Astrocyte (in vitro differentiated cells and primary cell): ENCODE results near the gene CMIP. TPM values are rescaled to one million over a fixed set of nuclear protein-coding genes. Genes with fewer than 3 reads are reported as not detected.

ENCODE experiments used
- DNase-seq: peaks from one replicate; pipeline ENCODE4 v3.0.0-alpha.2; 2010; ENCODE audit warnings: low read depth
- FAIRE-seq: peaks from 2 replicates; lab custom pipeline; 2011; peaks lifted over from hg19 to GRCh38; lab: Jason Lieb, UNC
- H2AFZ ChIP-seq: 2 replicates; pipeline ENCODE4 v1.6.0; 2012; ENCODE audit warnings: low read depth, low read length, inconsistent platforms
- H3K27ac ChIP-seq: 2 replicates; pipeline ENCODE4 v1.5.1; 2011; ENCODE audit warnings: low read depth, low read length, inconsistent platforms
- H3K27me3 ChIP-seq: 2 replicates; pipeline ENCODE4 v1.6.0; 2011; ENCODE audit warnings: low read length, inconsistent platforms; ENCODE audit not compliant: insufficient read depth
- H3K36me3 ChIP-seq: 2 replicates; pipeline ENCODE4 v1.5.1; 2011; ENCODE audit warnings: low read length, inconsistent platforms; ENCODE audit not compliant: insufficient read depth
- H3K4me1 ChIP-seq: 2 replicates; pipeline ENCODE4 v1.5.1; 2011; ENCODE audit warnings: low read length, inconsistent platforms; ENCODE audit not compliant: insufficient read depth
- H3K4me2 ChIP-seq: 2 replicates; pipeline ENCODE4 v1.6.0; 2012; ENCODE audit warnings: low read length, inconsistent platforms
- H3K4me3 ChIP-seq: 2 replicates; pipeline ENCODE4 v1.5.1; 2011; ENCODE audit warnings: low read depth, mild to moderate bottlenecking, low read length, inconsistent platforms; ENCODE audit not compliant: insufficient read depth
- H3K79me2 ChIP-seq: 2 replicates; pipeline ENCODE4 v1.6.0; 2012; ENCODE audit warnings: mild to moderate bottlenecking, low read length, inconsistent platforms; ENCODE audit not compliant: insufficient read depth
- H3K9ac ChIP-seq: 2 replicates; pipeline ENCODE4 v1.6.0; 2012; ENCODE audit warnings: mild to moderate bottlenecking, low read length, inconsistent platforms
- H3K9me3 ChIP-seq: 2 replicates; pipeline ENCODE4 v1.5.1; 2012; ENCODE audit warnings: low read depth, mild to moderate bottlenecking, low read length, inconsistent platforms; ENCODE audit not compliant: insufficient read depth
- H4K20me1 ChIP-seq: 2 replicates; pipeline ENCODE4 v1.6.0; 2012; ENCODE audit warnings: low read length, inconsistent platforms; ENCODE audit not compliant: insufficient read depth
- H3K27ac Mint-ChIP-seq: one replicate; pipeline ENCODE4 v1.8.0; 2021; ENCODE audit warnings: mild to moderate bottlenecking, mixed read lengths; ENCODE audit not compliant: unreplicated experiment
- H3K27me3 Mint-ChIP-seq: one replicate; pipeline ENCODE4 v1.8.0; 2021; ENCODE audit warnings: low read depth, mixed read lengths; ENCODE audit not compliant: unreplicated experiment
- H3K36me3 Mint-ChIP-seq: one replicate; pipeline ENCODE4 v1.8.0; 2021; ENCODE audit warnings: low read depth, mixed read lengths; ENCODE audit not compliant: unreplicated experiment
- H3K4me1 Mint-ChIP-seq: one replicate; pipeline ENCODE4 v1.8.0; 2021; ENCODE audit warnings: low read depth, mixed read lengths; ENCODE audit not compliant: unreplicated experiment
- H3K4me3 Mint-ChIP-seq: one replicate; pipeline ENCODE4 v1.8.0; 2021; ENCODE audit warnings: mild to moderate bottlenecking, moderate library complexity, mixed read lengths; ENCODE audit not compliant: unreplicated experiment
- H3K9me3 Mint-ChIP-seq: one replicate; pipeline ENCODE4 v1.8.0; 2021; ENCODE audit warnings: mild to moderate bottlenecking, mixed read lengths; ENCODE audit not compliant: unreplicated experiment
- CTCF ChIP-seq: IDR thresholded peaks from 2 replicates; pipeline ENCODE4 v1.5.1; 2011; ENCODE audit warnings: low read depth, mild to moderate bottlenecking, inconsistent platforms, low read length, moderate library complexity; ENCODE audit not compliant: insufficient read depth
- EZH2 ChIP-seq: IDR thresholded peaks from 2 replicates; pipeline ENCODE4 v1.6.1; 2012; ENCODE audit warnings: mild to moderate bottlenecking, low read length, inconsistent platforms; ENCODE audit not compliant: insufficient read depth
- total RNA-seq: library from RNA; stranded (reverse); gene quantifications from 2 replicates; pipeline ENCODE4 v1.2.1, GENCODE V29; 2021

The CMIP gene
- total RNA-seq, 1 donor from 2014 or later: 71.5 TPM

GRCh38 chr16:81548551-81548875 is 103.9 kb downstream of the CMIP start:
- TF ChIP-seq EZH2 (no peak), CTCF (no peak)
- Mint-ChIP-seq H3K9me3 (no peaks in the 10 kb centered on the region), H3K4me1 (peaks cover 40% of the 10 kb centered on the region), H3K4me3 (no peak overlapping the region), H3K27me3 (no peaks in the 10 kb centered on the region), H3K36me3 (peaks cover 6% of the 10 kb centered on the region), H3K27ac (no peak overlapping the region)
- Histone ChIP-seq H4K20me1 (peaks cover 73% of the 10 kb centered on the region), H3K4me2 (no peak overlapping the region), H3K9ac (no peak overlapping the region), H3K4me3 (no peak overlapping the region), H3K9me3 (no peaks in the 10 kb centered on the region), H3K27ac (no peak overlapping the region), H3K36me3 (no peaks in the 10 kb centered on the region), H3K27me3 (no peaks in the 10 kb centered on the region), H2AFZ (no peak overlapping the region), H3K4me1 (peaks cover 49% of the 10 kb centered on the region), H3K79me2 (peaks cover 87% of the 10 kb centered on the region)
- DNase-seq (no peak), FAIRE-seq (no peak)

GRCh38 chr16:81548876-81549546 is 104.4 kb downstream of the CMIP start:
- Histone ChIP-seq H3K27me3 (no peaks in the 10 kb centered on the region), H2AFZ (no peak overlapping the region), H3K79me2 (peaks cover 87% of the 10 kb centered on the region), H3K4me1 (peaks cover 48% of the 10 kb centered on the region), H3K4me2 (no peak overlapping the region), H3K36me3 (no peaks in the 10 kb centered on the region), H3K9ac (no peak overlapping the region), H4K20me1 (peaks cover 72% of the 10 kb centered on the region), H3K4me3 (no peak overlapping the region), H3K9me3 (no peaks in the 10 kb centered on the region), H3K27ac (no peak overlapping the region)
- Mint-ChIP-seq H3K27ac (no peak overlapping the region), H3K9me3 (no peaks in the 10 kb centered on the region), H3K27me3 (no peaks in the 10 kb centered on the region), H3K4me3 (no peak overlapping the region), H3K4me1 (peaks cover 38% of the 10 kb centered on the region), H3K36me3 (peaks cover 6% of the 10 kb centered on the region)
- TF ChIP-seq CTCF (no peak), EZH2 (no peak)
- no peak for FAIRE-seq
- no peak for DNase-seq
